HEK293T (cell line): ENCODE results near the gene TMEM238L.

Source experiments
- CTCF ChIA-PET: fragments of 350-600 bp; formaldehyde crosslinking; extraction: SDS; loops from one replicate; lab custom pipeline; 2021; ENCODE audit warnings: antibody characterized with exemption, inconsistent platforms; lab: Yijun Ruan, JAX
- POLR2A ChIA-PET: fragments of 350-600 bp; formaldehyde crosslinking; extraction: SDS; loops from one replicate; lab custom pipeline; 2020; ENCODE audit warnings: antibody characterized with exemption, inconsistent platforms; lab: Yijun Ruan, JAX
- DNase-seq: peaks from one replicate; pipeline ENCODE4 v3.0.0; 2012; ENCODE audit warnings: mixed read lengths; ENCODE audit errors: extremely low spot score
- ARNT ChIP-seq: fragments of 450-650 bp; IDR thresholded peaks from 2 replicates; pipeline ENCODE4 v1.6.1; 2017; ENCODE audit warnings: mild to moderate bottlenecking
- BHLHE40 ChIP-seq: fragments of 450-650 bp; IDR thresholded peaks from 2 replicates; pipeline ENCODE4 v1.6.1; 2016; ENCODE audit warnings: mild to moderate bottlenecking, moderate library complexity, borderline replicate concordance
- CTBP1 ChIP-seq: fragments of 450-650 bp; IDR thresholded peaks from 2 replicates; pipeline ENCODE4 v1.6.1; 2016; ENCODE audit warnings: borderline replicate concordance
- ELF4 ChIP-seq: fragments of 450-650 bp; IDR thresholded peaks from 2 replicates; pipeline ENCODE4 v1.6.1; 2017; ENCODE audit warnings: antibody characterized with exemption
- FOXA1 ChIP-seq: fragments of 450-650 bp; IDR thresholded peaks from 2 replicates; pipeline ENCODE4 v1.6.1; 2016; ENCODE audit warnings: mild to moderate bottlenecking
- FOXK2 ChIP-seq: fragments of 450-650 bp; IDR thresholded peaks from 2 replicates; pipeline ENCODE4 v1.6.1; 2016; ENCODE audit warnings: mild to moderate bottlenecking
- FOXM1 ChIP-seq: fragments of 450-650 bp; IDR thresholded peaks from 2 replicates; pipeline ENCODE4 v1.6.1; 2017; ENCODE audit warnings: mild to moderate bottlenecking, borderline replicate concordance
- HDGF ChIP-seq: fragments of 450-650 bp; IDR thresholded peaks from 2 replicates; pipeline ENCODE4 v1.6.1; 2017; ENCODE audit warnings: antibody characterized with exemption, borderline replicate concordance
- L3MBTL2 ChIP-seq: fragments of 450-650 bp; conservative IDR thresholded peaks from 2 replicates; pipeline ENCODE4 v1.6.1; 2016; ENCODE audit warnings: mild to moderate bottlenecking
- LEF1 ChIP-seq: fragments of 450-650 bp; IDR thresholded peaks from 2 replicates; pipeline ENCODE4 v1.6.1; 2017; ENCODE audit warnings: mild to moderate bottlenecking, borderline replicate concordance
- NFRKB ChIP-seq: fragments of 450-650 bp; IDR thresholded peaks from 2 replicates; pipeline ENCODE4 v1.6.1; 2016; ENCODE audit warnings: mild to moderate bottlenecking, moderate library complexity
- PKNOX1 ChIP-seq: fragments of 450-650 bp; IDR thresholded peaks from 2 replicates; pipeline ENCODE4 v1.6.1; 2016
- SP1 ChIP-seq: fragments of 450-650 bp; IDR thresholded peaks from 2 replicates; pipeline ENCODE4 v1.6.1; 2017
- SUZ12 ChIP-seq: fragments of 450-650 bp; IDR thresholded peaks from 2 replicates; pipeline ENCODE4 v1.6.1; 2016; ENCODE audit warnings: mild to moderate bottlenecking
- TARDBP ChIP-seq: fragments of 450-650 bp; IDR thresholded peaks from 2 replicates; pipeline ENCODE4 v1.6.1; 2016
- ZNF384 ChIP-seq: fragments of 450-650 bp; IDR thresholded peaks from 2 replicates; pipeline ENCODE4 v1.6.1; 2016

The TMEM238L gene

GRCh38 chr17:10757647-10758046 is 46.3 kb downstream of the TMEM238L start:
- no peak for DNase-seq
- TF ChIP-seq SP1 (no peak), BHLHE40 (no peak), NFRKB (no peak), SUZ12 (no peak), LEF1 (no peak), TARDBP (no peak), CTBP1 (no peak), ELF4 (no peak), FOXK2 (no peak), L3MBTL2 (no peak)
- ChIA-PET POLR2A (no interaction called here), CTCF (no interaction called here)

GRCh38 chr17:10757067-10757466 is 46.8 kb downstream of the TMEM238L start:
- CTCF ChIA-PET = no interaction called here
- POLR2A ChIA-PET = no interaction called here
- DNase-seq = no peak
- TF ChIP-seq NFRKB = no peak
- TF ChIP-seq CTBP1 = no peak
- no peak for TF ChIP-seq PKNOX1
- TF ChIP-seq FOXM1 = no peak
- TF ChIP-seq ELF4 = no peak
- TF ChIP-seq L3MBTL2 = no peak
- TF ChIP-seq LEF1 = no peak
- no peak for TF ChIP-seq SP1
- no peak for TF ChIP-seq SUZ12
- no peak for TF ChIP-seq ZNF384
- no peak for TF ChIP-seq FOXA1
- TF ChIP-seq TARDBP = no peak

- POLR2A ChIA-PET = no interaction called here
- no peak for DNase-seq
- CTCF ChIA-PET = no interaction called here
- TF ChIP-seq FOXK2 = no peak
- no peak for TF ChIP-seq ZNF384
- no peak for TF ChIP-seq ELF4
- TF ChIP-seq FOXA1 = no peak
- TF ChIP-seq TARDBP = no peak
- TF ChIP-seq SP1 = no peak
- no peak for TF ChIP-seq ARNT
- TF ChIP-seq LEF1 = no peak
- TF ChIP-seq NFRKB = no peak
- no peak for TF ChIP-seq SUZ12
- TF ChIP-seq HDGF = no peak
- TF ChIP-seq PKNOX1 = no peak
- TF ChIP-seq L3MBTL2 = no peak
Observed at GRCh38 chr17:10756619-10757018, 47.3 kb downstream of the TMEM238L start.

GRCh38 chr17:10756185-10756584 is 47.7 kb downstream of the TMEM238L start:
- no peak for DNase-seq
- no peak for TF ChIP-seq ELF4
- no peak for TF ChIP-seq ZNF384
- no peak for TF ChIP-seq BHLHE40
- no peak for TF ChIP-seq PKNOX1
- POLR2A ChIA-PET = no interaction called here
- CTCF ChIA-PET = no interaction called here

- no peak for TF ChIP-seq FOXM1
- TF ChIP-seq SUZ12 = no peak
- no peak for TF ChIP-seq NFRKB
- no peak for DNase-seq
- CTCF ChIA-PET = no interaction called here
- POLR2A ChIA-PET = no interaction called here
Observed at GRCh38 chr17:10755592-10756127, 48.2 kb downstream of the TMEM238L start.

- ChIA-PET POLR2A (no interaction called here), CTCF (no interaction called here)
- TF ChIP-seq ARNT (no peak), L3MBTL2 (no peak), FOXK2 (no peak), SP1 (no peak), FOXM1 (no peak), ELF4 (no peak), CTBP1 (no peak), TARDBP (no peak), PKNOX1 (no peak), SUZ12 (no peak), HDGF (no peak), FOXA1 (no peak), ZNF384 (no peak), NFRKB (no peak), LEF1 (no peak), BHLHE40 (no peak)
- no peak for DNase-seq
Observed at GRCh38 chr17:10754861-10755591, 48.9 kb downstream of the TMEM238L start.
